22Rv1 (cell line): Measurements from ENCODE around the gene MATCAP1.

ENCODE experiments used
- H3K27ac ChIP-seq: fragments of 450-650 bp; 2 replicates; pipeline ENCODE4 v1.5.1; 2017
- ZFX ChIP-seq: fragments of 450-650 bp; IDR thresholded peaks from 2 replicates; pipeline ENCODE4 v1.6.1; 2017; ENCODE audit warnings: antibody characterized with exemption, borderline replicate concordance
- TF ChIP-seq, protein P1 (sequence below): fragments of 450-650 bp; IDR thresholded peaks from 2 replicates; pipeline ENCODE4 v1.5.1; 2017; ENCODE audit warnings: mild to moderate bottlenecking

MATCAP1 gene

DNA sequence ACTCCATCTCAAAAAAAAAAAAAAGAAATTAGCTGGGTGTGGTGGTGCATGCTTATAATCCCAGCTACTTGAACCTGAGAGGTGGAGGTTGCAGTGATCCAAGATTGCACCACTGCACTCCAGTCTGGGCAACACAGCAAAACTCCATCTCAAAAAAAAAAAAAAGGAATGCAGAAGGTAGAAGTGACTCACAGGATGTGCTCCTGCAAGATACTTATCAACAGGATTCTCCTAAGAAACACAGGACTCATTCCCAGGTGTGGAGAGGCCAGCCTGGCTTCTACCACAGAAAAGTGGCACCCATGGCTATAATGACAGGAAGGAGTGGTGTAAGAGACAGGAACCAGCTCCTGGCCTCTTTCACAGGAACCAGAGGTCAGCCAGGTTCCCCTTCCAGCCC, 29.0 kb upstream of the MATCAP1 start:
- no peak overlapping the region for H3K27ac ChIP-seq
- TF ChIP-seq, protein P1, sequence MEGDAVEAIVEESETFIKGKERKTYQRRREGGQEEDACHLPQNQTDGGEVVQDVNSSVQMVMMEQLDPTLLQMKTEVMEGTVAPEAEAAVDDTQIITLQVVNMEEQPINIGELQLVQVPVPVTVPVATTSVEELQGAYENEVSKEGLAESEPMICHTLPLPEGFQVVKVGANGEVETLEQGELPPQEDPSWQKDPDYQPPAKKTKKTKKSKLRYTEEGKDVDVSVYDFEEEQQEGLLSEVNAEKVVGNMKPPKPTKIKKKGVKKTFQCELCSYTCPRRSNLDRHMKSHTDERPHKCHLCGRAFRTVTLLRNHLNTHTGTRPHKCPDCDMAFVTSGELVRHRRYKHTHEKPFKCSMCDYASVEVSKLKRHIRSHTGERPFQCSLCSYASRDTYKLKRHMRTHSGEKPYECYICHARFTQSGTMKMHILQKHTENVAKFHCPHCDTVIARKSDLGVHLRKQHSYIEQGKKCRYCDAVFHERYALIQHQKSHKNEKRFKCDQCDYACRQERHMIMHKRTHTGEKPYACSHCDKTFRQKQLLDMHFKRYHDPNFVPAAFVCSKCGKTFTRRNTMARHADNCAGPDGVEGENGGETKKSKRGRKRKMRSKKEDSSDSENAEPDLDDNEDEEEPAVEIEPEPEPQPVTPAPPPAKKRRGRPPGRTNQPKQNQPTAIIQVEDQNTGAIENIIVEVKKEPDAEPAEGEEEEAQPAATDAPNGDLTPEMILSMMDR, result no peak
- TF ChIP-seq ZFX, result no peak

DNA sequence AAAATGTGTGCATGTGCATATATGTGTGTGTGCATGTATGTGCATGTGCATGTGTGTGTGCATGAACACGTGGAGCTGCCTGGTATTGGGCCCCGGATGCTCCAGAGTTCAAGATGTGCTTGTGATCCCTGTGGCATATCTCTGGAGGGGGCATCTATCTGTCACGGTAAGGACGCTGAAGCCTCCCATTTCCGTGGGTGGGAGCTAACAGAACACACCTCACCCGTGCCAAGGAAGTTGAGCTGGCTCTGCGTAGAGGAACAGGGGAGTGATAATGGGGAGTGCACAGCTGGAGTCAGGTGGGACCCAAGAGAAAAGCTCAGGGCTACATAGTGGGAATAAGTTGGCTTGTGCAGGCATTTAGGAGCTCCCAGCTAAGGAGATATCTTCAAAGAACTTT, 27.9 kb upstream of the MATCAP1 start:
- TF ChIP-seq, protein P1, result no peak
- no peak for TF ChIP-seq ZFX
- no peak overlapping the region for H3K27ac ChIP-seq

DNA sequence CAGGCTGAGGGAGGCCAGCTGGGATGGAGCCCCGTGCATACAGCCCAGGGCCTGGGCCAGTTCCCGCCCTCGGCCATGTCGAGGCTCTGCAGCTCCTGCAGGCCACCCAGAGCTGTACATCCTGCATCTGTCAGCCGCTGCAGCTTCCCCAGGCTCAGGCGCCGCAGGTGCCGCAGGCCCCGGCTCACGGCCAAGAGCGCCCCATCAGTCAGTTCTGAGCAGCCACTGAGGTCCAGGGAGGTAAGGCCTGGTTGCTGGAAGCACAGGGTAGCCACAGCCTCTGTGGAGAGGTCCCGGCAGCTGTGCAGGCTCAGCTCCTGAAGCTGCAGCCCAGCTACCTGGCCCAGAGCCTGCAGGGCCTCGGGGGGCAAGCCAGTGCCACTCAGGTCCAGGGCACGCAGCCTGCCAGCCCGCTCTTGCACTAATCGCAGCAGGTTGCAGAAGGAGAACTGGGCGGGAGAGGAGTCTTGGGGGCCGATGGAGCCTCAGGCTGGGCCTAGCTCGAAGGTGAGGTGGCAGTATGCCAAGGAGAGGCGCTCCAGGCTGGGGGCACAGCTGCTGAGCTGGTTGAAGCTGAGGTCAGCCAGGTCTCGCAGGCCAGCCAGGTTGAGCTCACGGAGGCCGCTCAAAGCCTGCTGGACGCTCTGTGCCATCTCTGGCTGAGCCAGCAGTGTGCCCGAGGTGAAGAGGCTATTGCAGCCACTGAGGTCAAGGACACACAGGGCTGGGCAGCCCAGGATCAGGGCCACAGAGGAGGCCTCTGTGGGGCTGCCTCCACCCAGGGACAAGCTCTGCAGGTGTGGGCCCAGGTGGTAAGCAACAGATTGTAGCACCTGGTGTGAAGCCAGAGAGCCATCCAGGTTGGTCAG, 26.5 kb upstream of the MATCAP1 start:
- no peak overlapping the region for H3K27ac ChIP-seq
- TF ChIP-seq, protein P1, result no peak
- TF ChIP-seq ZFX, result no peak

DNA sequence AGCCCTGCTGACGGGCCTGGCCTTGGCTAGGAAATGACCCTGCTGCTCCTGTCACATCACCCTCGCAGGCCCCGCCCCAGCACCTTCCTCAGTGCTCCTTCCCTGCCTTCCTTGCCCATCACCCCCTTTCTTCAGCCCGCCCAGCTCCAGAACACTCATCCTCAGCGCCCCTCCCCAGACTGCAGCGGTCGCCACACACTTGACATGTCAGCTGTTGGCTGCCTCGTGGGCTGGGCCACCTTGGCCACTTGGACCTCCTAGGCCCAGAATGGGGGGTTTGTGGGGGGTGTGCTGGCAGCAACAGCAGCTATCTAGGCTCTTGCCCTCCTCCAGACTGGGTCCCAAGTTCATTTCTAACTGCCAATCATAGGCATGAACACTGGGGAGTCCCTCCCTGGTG, 25.8 kb upstream of the MATCAP1 start:
- no peak overlapping the region for H3K27ac ChIP-seq
- TF ChIP-seq, protein P1, result no peak
- no peak for TF ChIP-seq ZFX

DNA sequence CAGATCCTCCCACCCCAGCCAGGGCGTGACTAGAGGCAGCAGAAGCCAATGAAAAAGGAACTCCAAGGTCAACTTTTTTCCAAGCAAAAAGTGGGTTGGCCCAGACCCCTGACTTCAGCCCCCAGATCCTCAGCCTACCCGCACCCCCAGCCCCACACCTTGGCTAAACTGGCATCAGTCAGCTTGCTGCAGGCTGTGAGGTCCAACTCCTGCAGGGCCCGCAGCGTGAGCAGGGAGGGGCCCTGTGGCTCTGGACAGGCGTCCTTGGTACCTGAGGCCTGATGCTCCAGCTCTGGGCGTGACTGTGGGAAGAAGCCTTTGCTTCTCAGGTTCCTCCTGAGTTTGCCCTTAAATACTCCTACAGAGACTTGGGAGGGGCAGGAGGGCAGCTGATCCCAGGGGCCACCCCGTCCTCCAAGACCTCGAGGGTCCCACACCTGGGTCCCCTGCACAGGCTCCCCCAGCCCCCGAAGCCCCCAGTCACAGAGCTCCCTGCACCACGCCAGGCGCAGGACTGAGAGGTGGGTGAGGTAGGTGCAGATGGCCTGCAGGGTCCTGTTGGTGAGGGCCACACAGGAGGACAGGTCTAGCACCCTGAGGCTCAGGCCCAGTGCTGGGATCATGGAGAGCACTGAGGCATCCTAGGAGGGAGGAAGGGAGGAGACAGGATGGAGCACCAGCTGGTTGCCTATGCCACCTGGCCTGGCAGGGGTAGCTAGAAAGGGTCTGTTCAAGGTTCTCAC, 24.6 kb upstream of the MATCAP1 start:
- no peak for TF ChIP-seq ZFX
- TF ChIP-seq, protein P1, result no peak
- peak overlapping the region; percentile 73 for H3K27ac ChIP-seq

DNA sequence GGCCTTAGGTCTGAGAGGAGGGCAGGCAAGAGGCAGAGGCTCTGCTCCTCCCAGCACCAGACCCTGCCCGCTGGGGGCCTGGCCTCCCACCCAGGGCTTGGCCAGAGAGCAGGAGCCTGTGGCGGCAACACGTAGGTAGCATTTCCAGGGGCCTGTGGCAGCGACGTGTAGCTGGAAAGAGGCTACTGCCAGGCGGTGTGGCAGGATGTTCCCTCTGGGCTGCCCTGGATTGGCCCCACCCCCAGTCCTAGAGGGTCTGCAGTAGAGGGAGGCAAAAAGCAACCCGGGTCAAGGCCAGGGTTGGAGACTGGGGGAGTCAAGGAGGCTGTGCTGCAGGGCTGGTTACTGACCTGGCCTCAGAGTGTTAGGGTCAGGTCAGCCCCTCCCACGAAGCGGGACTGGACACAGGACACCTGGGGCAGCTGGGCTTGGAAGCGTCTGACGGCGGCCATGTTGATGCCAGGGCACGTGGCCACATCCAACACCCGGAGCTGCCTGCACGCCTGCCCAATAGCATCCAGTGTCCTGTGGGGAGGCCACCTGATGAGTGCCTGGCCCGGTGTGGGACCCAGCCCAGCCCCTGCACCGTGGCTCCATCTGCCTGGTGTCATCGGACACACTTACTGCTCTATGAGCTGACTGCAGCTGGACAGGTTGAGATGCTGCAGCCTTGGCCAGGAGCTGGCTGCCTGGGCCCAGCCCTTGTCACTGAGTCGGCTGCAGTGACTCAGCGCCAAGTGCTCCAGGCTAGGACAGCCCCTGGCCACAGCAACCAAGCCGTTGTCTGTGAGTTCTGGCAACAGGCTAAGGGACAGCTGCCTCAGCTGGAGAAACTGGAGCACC, 23.7 kb upstream of the MATCAP1 start:
- peak overlapping the region; percentile 73 for H3K27ac ChIP-seq
- no peak for TF ChIP-seq ZFX
- TF ChIP-seq, protein P1, result no peak
